ENCODE measurements around the gene MBD6.

DNA sequence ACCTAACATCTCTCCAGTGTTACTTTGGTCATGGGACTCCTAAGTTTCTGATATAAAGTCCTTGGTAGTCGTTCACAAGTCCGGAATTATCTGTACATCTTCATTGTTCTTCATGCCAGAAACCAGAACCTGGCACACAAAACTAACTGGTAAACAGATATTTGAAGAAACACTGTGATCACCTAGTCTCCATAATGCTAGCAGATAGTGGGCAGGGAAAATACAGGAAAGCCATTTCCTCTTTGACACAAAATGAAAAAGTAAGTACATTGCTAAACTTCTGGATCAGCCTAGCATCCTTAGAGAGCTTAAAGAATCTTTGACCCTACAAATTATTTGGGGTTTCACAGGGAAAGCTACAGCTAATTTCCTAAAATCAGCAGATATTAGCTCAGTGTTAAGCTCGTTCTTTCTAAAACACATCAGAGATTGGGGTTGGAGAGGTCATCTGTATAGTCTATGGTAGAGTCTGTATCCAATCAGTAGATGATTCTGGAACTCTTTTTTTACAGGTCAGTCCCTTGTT, 7.2 kb upstream of the MBD6 start:
- TF ChIP-seq CEBPB (IDR thresholded peaks at IDR 0.05; ENCODE audit: low read depth, low read length) (no peak), SMC3 (IDR thresholded peaks at IDR 0.05; ENCODE audit: low read depth, low read length) (no peak), RAD21 (IDR thresholded peaks at IDR 0.05; ENCODE audit: low read length) (no peak), POLR2A (IDR thresholded peaks at IDR 0.05; ENCODE audit: low read depth, low read length) (no peak)
- TF ChIP-seq, protein P1, sequence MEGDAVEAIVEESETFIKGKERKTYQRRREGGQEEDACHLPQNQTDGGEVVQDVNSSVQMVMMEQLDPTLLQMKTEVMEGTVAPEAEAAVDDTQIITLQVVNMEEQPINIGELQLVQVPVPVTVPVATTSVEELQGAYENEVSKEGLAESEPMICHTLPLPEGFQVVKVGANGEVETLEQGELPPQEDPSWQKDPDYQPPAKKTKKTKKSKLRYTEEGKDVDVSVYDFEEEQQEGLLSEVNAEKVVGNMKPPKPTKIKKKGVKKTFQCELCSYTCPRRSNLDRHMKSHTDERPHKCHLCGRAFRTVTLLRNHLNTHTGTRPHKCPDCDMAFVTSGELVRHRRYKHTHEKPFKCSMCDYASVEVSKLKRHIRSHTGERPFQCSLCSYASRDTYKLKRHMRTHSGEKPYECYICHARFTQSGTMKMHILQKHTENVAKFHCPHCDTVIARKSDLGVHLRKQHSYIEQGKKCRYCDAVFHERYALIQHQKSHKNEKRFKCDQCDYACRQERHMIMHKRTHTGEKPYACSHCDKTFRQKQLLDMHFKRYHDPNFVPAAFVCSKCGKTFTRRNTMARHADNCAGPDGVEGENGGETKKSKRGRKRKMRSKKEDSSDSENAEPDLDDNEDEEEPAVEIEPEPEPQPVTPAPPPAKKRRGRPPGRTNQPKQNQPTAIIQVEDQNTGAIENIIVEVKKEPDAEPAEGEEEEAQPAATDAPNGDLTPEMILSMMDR (conservative IDR thresholded peaks at IDR 0.05; ENCODE audit: low read depth, low read length), result no peak
